ENCODE data around the gene PCGF3. TPM values are rescaled to one million over a fixed set of nuclear protein-coding genes. Genes with fewer than 3 reads are reported as not detected.

The PCGF3 gene
- total and polyA plus RNA-seq, 9 of the 15 experiments (the other 6 are each of a cell fraction or from before 2014, with no cell fraction given): 2.6 to 46.1 (median 20.3) TPM

DNA sequence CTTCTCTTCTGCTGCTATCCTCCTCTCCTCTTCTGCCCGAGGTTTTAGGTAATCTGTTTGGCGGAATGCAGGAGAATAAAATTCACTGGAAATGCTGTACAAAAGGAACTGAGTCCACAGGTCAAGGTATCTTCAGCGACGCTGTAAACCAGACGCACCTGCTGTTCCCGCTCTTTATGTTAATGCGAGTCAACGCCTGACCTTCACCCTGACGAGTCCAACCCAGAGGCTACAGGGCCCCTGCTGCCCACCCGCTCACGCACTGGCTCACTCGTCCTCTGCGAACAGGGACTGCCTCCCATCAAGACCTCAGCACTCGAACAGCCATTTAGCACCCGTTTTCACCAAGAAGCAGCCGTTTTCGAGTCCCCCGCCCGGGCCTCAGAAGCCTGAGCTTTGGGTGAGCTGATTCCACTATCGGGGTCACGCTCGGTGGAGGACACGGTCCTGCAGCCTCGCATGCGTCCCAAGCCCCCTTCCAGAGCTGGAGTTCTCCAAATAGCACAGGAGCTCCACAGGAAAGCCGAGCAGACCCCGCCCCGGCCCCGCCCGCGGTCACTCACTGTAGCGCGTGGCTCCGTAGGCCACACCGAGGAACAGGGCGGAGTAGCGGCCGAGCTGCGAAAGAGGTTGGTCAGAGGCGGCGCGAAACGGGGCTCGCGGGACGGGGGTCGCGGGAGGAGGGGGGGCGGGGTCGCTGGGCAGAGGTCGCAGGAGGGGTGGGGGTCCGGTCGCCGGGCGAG lies 32.1 kb upstream of the PCGF3 start:
- Histone ChIP-seq H3K36me3 (ENCODE audit: control insufficient read depth, insufficient read depth, low read length) (peaks cover 32% of the 10 kb centered on the region), H3K27ac (ENCODE audit: extremely low read depth, low read depth, low read length) (peak overlapping the region; percentile 91), H3K27me3 (ENCODE audit: control insufficient read depth in 2 of 2, insufficient read depth in 2 of 2, low read length in 2 of 2) (no peaks in the 10 kb centered on the region), H2AFZ (ENCODE audit: low read depth, low read length) (peak overlapping the region; percentile 47), H3K9me1 (ENCODE audit: control insufficient read depth, insufficient read depth, low read length) (no peaks in the 10 kb centered on the region), H3K4me2 (ENCODE audit: insufficient read depth, low read length) (peak overlapping the region; percentile 93), H3K79me2 (ENCODE audit: control insufficient read depth, insufficient read depth, low read length) (peaks cover 22% of the 10 kb centered on the region), H4K20me1 (replicated peaks; ENCODE audit: control insufficient read depth, insufficient read depth, low read length) (peaks cover 5% of the 10 kb centered on the region; the same call in 1 of the 2 replicates), H3K4me3 (peak overlapping the region; percentile 97), H3K4me1 (replicated peaks in 1 of 2; ENCODE audit: control insufficient read depth in 2 of 2, insufficient read depth in 2 of 2, low read length in 2 of 2) (peaks cover 9 to 52% of the 10 kb centered on the region in 2 experiments), H3K9me3 (replicated peaks; ENCODE audit: control insufficient read depth, insufficient read depth, low read depth, low read length) (no peaks in the 10 kb centered on the region), H3K9ac (ENCODE audit: insufficient read depth in 1 of 2, low read depth in 2 of 2, low read length in 2 of 2) (peak overlapping the region; percentile 85 to 93)
- intact Hi-C loops (cut with micrococcal nuclease) (loop anchor here (1.0 kb wide), 1 partner anchor 71 kb away; no protein-coding TSS in a partner anchor), in situ Hi-C loops (cut with MboI) (no loop called here)
- no TSS peak for BruUV-seq (replicated peaks)
- ChIA-PET CTCF (ENCODE audit: low intra/inter-chr PET ratio) (interaction anchor here (1.0 kb wide), 1 partner anchor 54 kb away, joined by 3 read pairs; no protein-coding TSS in a partner anchor), POLR2A (no interaction called here)
- WGBS (ENCODE audit: insufficient coverage, low coverage, missing lambda C conversion rate): 2% methylated on average over 26 of the region's 55 CpGs
- ATAC-seq: peak; percentile 61
- peak in 2 of 4 experiments; percentile 64 to 67 for DNase-seq (ENCODE audit: extremely low read depth in 1 of 4, low spot score in 3 of 4)
- FAIRE-seq: peak; percentile 72
- TF ChIP-seq WHSC1 (IDR thresholded peaks at IDR 0.05; ENCODE audit: low read length): no peak
- 0 out of 2 replicates have a peak, but pooled peaks have one; percentile 7 for TF ChIP-seq FOXP1 (CRISPR knock-in tag; IDR thresholded peaks at IDR 0.05)
- TF ChIP-seq TEAD4 (IDR thresholded peaks at IDR 0.05; ENCODE audit: low read length): no peak
- 0 out of 2 replicates have a peak, but pooled peaks have one; percentile 58 for TF ChIP-seq TEAD4 (CRISPR knock-in tag; IDR thresholded peaks at IDR 0.05; ENCODE audit: borderline replicate concordance)
- TF ChIP-seq HMGN3 (IDR thresholded peaks at IDR 0.05; ENCODE audit: borderline replicate concordance, extremely low read depth, insufficient read length, low read depth, low read length): peak; percentile 33
- TF ChIP-seq, protein P1, sequence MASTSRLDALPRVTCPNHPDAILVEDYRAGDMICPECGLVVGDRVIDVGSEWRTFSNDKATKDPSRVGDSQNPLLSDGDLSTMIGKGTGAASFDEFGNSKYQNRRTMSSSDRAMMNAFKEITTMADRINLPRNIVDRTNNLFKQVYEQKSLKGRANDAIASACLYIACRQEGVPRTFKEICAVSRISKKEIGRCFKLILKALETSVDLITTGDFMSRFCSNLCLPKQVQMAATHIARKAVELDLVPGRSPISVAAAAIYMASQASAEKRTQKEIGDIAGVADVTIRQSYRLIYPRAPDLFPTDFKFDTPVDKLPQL (IDR thresholded peaks at IDR 0.05; ENCODE audit: extremely low read depth, insufficient read length): no peak
- peak; percentile 7; the same call in 1 of the 2 replicates for TF ChIP-seq CXXC5 (CRISPR knock-in tag; IDR thresholded peaks at IDR 0.05)
- TF ChIP-seq ZBTB7A (IDR thresholded peaks at IDR 0.05; ENCODE audit: borderline replicate concordance, control insufficient read depth, low read depth, low read length): no peak
- TF ChIP-seq, protein P2, sequence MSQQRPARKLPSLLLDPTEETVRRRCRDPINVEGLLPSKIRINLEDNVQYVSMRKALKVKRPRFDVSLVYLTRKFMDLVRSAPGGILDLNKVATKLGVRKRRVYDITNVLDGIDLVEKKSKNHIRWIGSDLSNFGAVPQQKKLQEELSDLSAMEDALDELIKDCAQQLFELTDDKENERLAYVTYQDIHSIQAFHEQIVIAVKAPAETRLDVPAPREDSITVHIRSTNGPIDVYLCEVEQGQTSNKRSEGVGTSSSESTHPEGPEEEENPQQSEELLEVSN (IDR thresholded peaks at IDR 0.05; ENCODE audit: borderline replicate concordance in 1 of 2, extremely low read depth in 1 of 2, insufficient read depth in 1 of 2, insufficient read length in 1 of 2, low read depth in 1 of 2, low read length in 1 of 2, poor library complexity in 1 of 2, severe bottlenecking in 1 of 2): peak; percentile 83 to 92
- TF ChIP-seq SRSF7 (optimal IDR thresholded peaks at IDR 0.05; ENCODE audit: low read depth, low read length): no peak
- TF ChIP-seq, protein P3, sequence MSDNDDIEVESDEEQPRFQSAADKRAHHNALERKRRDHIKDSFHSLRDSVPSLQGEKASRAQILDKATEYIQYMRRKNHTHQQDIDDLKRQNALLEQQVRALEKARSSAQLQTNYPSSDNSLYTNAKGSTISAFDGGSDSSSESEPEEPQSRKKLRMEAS (CRISPR knock-in tag; IDR thresholded peaks at IDR 0.05): peak; percentile 70
- no peak for TF ChIP-seq KAT2B (IDR thresholded peaks at IDR 0.05; ENCODE audit: low read depth, low read length)
- TF ChIP-seq MECOM (CRISPR knock-in tag; IDR thresholded peaks at IDR 0.05): no peak
- TF ChIP-seq RFX5 (IDR thresholded peaks at IDR 0.05; ENCODE audit: low read depth, low read length): no peak
- no peak for TF ChIP-seq CBFA2T3 (IDR thresholded peaks at IDR 0.05)
- TF ChIP-seq ZNF76 (CRISPR knock-in tag; IDR thresholded peaks at IDR 0.05; ENCODE audit: borderline replicate concordance): no peak
- no peak for TF ChIP-seq GATAD2A (IDR thresholded peaks at IDR 0.05)
- no peak for TF ChIP-seq SMARCA5 (IDR thresholded peaks at IDR 0.05)
- TF ChIP-seq, protein P4, sequence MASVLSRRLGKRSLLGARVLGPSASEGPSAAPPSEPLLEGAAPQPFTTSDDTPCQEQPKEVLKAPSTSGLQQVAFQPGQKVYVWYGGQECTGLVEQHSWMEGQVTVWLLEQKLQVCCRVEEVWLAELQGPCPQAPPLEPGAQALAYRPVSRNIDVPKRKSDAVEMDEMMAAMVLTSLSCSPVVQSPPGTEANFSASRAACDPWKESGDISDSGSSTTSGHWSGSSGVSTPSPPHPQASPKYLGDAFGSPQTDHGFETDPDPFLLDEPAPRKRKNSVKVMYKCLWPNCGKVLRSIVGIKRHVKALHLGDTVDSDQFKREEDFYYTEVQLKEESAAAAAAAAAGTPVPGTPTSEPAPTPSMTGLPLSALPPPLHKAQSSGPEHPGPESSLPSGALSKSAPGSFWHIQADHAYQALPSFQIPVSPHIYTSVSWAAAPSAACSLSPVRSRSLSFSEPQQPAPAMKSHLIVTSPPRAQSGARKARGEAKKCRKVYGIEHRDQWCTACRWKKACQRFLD (CRISPR knock-in tag; IDR thresholded peaks at IDR 0.05): no peak

Data from K562 (cell line).